Measurements from ENCODE around the gene PNRC1.
"Not testable (repeated sequence)": the region's sequence is repeated elsewhere in the genome, so short reads cannot be mapped to it uniquely, and the experiment has no call there.

PNRC1 gene

GRCh38 chr6:89048288-89048923, 32.1 kb upstream of the PNRC1 start:
- DNase-seq = no peak

DNA sequence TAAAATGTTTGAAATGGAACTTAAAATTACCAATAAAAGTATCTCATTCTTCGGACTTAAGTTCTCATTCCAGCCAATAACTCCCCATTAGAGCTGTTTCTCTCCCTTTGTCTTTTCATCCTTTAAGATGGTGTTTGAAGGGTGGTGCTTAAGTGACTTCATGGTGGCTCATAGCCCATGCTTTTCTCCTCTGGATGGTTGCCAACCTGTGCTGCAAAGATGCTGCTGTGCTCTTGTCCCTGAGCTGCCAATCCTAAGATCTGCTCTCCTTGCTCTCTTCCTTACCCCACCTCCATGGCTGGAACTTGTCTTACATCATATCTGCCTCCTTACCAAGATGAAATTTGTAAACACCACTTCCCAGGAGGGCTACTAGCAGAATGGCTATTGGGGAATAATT, 31.6 kb upstream of the PNRC1 start:
- DNase-seq = no peak
- TF ChIP-seq GATA1 (IDR thresholded peaks at IDR 0.05; ENCODE audit: low read depth, low read length) (no peak), POLR2A (IDR thresholded peaks at IDR 0.05; ENCODE audit: low read length) (no peak)

More at GRCh38 chr6:89048288-89048923, 32.1 kb upstream of the PNRC1 start:
- TF ChIP-seq POLR2A (IDR thresholded peaks at IDR 0.05; ENCODE audit: low read length) (no peak), GATA1 (IDR thresholded peaks at IDR 0.05; ENCODE audit: low read depth, low read length) (no peak)

DNA sequence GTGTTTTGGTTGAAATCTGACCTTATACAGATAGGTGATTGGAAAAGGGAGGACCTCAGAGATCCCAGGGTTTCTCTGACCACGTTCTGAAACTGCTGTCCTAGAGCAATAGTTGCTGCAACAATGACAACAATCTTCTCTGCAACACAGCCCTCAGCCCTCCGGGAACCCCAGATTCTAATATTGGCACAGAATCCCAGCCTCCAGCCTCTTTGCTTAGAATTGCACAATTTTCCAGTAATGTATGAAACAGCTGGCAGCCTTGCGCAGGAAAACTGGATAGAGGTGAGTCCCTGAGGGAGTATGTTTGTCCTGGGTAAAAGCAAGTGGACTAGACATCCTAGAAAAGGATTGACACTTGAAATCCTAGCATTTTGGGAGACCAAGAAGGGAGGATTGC, 30.4 kb upstream of the PNRC1 start:
- DNase-seq = no peak
- TF ChIP-seq GATA1 (IDR thresholded peaks at IDR 0.05; ENCODE audit: low read depth, low read length) (no peak), POLR2A (IDR thresholded peaks at IDR 0.05; ENCODE audit: low read length) (no peak)

DNA sequence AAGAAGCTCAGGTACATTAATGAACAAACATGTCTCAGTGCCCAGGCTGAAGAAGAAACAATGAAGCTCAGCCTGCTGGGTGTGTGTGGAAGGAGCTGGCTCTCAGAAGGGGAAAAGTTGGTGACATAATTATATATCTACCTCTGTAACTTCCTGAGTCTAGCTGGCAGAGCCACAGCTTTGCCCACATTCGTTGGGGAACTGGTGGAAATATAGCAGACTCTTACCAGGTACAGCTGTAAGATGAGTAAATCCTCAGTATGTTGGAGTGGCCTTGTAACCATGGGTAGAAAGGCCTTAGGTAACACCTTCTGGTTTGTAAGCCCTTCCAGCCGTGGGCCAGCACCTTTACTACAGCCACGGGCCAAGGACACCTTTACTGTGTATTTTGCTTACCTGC, 29.9 kb upstream of the PNRC1 start:
- no peak for DNase-seq
- TF ChIP-seq GATA1 (IDR thresholded peaks at IDR 0.05; ENCODE audit: low read depth, low read length) (no peak), POLR2A (IDR thresholded peaks at IDR 0.05; ENCODE audit: low read length) (no peak)

- DNase-seq = no peak
- TF ChIP-seq GATA1 (IDR thresholded peaks at IDR 0.05; ENCODE audit: low read depth, low read length) (no peak), POLR2A (IDR thresholded peaks at IDR 0.05; ENCODE audit: low read length) (no peak)
Observed at GRCh38 chr6:89051676-89052075, 28.9 kb upstream of the PNRC1 start.

DNA sequence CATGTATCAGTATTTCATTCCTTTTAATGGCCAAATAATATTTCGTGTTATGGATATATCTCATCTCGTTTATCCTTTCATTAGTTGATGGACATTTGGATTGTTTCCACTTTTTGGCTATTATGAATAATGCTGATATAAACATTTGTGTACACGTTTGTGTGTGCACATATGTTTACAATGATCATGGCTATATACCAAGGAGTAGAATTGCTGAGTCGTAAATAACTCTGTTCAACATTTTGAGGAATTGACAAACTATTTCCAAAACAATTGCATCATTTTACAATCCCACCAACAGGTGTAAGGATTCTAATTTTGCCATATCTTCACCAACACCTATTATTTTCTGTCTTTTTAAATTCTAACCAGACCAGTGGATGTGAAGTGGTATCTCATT, 26.3 kb upstream of the PNRC1 start:
- no peak for DNase-seq
- TF ChIP-seq POLR2A (IDR thresholded peaks at IDR 0.05; ENCODE audit: low read length) (no peak), GATA1 (IDR thresholded peaks at IDR 0.05; ENCODE audit: low read depth, low read length) (no peak)

- DNase-seq = no peak
- TF ChIP-seq POLR2A (IDR thresholded peaks at IDR 0.05; ENCODE audit: low read length) (no peak), GATA1 (IDR thresholded peaks at IDR 0.05; ENCODE audit: low read depth, low read length) (no peak)
Observed at GRCh38 chr6:89057759-89058158, 22.8 kb upstream of the PNRC1 start.

- DNase-seq = no peak
- TF ChIP-seq GATA1 (IDR thresholded peaks at IDR 0.05; ENCODE audit: low read depth, low read length) (no peak), POLR2A (IDR thresholded peaks at IDR 0.05; ENCODE audit: low read length) (no peak)
Observed at GRCh38 chr6:89058627-89059026, 21.9 kb upstream of the PNRC1 start.

DNA sequence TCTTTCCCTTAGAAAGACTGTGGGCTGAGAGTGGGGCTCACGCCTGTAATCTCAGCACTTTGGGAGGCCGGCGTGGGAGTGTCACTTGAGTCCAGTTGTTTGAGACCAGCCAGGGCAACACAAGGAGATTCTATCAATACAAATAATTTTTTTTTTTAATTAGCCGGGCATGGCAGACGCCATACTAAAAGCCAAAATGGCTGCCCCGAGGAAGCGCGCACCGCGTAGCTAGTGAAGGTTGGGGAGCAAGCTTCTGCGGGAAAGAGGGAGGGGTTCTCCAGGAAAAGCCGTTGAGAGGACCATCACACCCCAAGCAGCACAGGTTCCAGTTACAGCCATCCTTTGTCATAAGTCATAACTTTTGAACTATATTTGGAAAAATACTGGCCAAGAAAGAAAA, 21.3 kb upstream of the PNRC1 start:
- no peak for TF ChIP-seq GATA1 (IDR thresholded peaks at IDR 0.05; ENCODE audit: low read depth, low read length)
- no peak for TF ChIP-seq POLR2A (IDR thresholded peaks at IDR 0.05; ENCODE audit: low read length)
- DNase-seq = no peak

GRCh38 chr6:89063881-89064280, 16.7 kb upstream of the PNRC1 start:
- TF ChIP-seq GATA1 (IDR thresholded peaks at IDR 0.05; ENCODE audit: low read depth, low read length) (no peak), POLR2A (IDR thresholded peaks at IDR 0.05; ENCODE audit: low read length) (no peak)
- DNase-seq = no peak

- not testable (repeated sequence) for DNase-seq
Observed at GRCh38 chr6:89064931-89065330, 15.6 kb upstream of the PNRC1 start.

GRCh38 chr6:89066121-89066520, 14.4 kb upstream of the PNRC1 start:
- not testable (repeated sequence) for DNase-seq

GRCh38 chr6:89066940-89067646, 13.5 kb upstream of the PNRC1 start:
- no peak for DNase-seq
- TF ChIP-seq GATA1 (IDR thresholded peaks at IDR 0.05; ENCODE audit: low read depth, low read length) (no peak), POLR2A (IDR thresholded peaks at IDR 0.05; ENCODE audit: low read length) (no peak)

GRCh38 chr6:89067796-89068195, 12.8 kb upstream of the PNRC1 start:
- DNase-seq = no peak
- no peak for TF ChIP-seq GATA1 (IDR thresholded peaks at IDR 0.05; ENCODE audit: low read depth, low read length)

GRCh38 chr6:89068695-89069094, 11.9 kb upstream of the PNRC1 start:
- no peak for DNase-seq
- no peak for TF ChIP-seq GATA1 (IDR thresholded peaks at IDR 0.05; ENCODE audit: low read depth, low read length)
- TF ChIP-seq POLR2A (IDR thresholded peaks at IDR 0.05; ENCODE audit: low read length) = no peak
